Retinal pigment epithelial cell (primary cell): ENCODE measurements around the gene GORASP1.

Experiments
- DNase-seq: peaks from one replicate; pipeline ENCODE4 v3.0.0-alpha.2; 2010; ENCODE audit warnings: low read depth
- H3K4me3 ChIP-seq: 2 replicates; pipeline ENCODE4 v1.5.1; 2011; ENCODE audit warnings: mild to moderate bottlenecking, low read length, control low read depth, moderate library complexity
- TF ChIP-seq, protein P1 (sequence below): conservative IDR thresholded peaks from 2 replicates; pipeline ENCODE4 v1.5.1; 2011; ENCODE audit warnings: low read depth, low read length, control low read depth, inconsistent platforms

The GORASP1 gene

DNA sequence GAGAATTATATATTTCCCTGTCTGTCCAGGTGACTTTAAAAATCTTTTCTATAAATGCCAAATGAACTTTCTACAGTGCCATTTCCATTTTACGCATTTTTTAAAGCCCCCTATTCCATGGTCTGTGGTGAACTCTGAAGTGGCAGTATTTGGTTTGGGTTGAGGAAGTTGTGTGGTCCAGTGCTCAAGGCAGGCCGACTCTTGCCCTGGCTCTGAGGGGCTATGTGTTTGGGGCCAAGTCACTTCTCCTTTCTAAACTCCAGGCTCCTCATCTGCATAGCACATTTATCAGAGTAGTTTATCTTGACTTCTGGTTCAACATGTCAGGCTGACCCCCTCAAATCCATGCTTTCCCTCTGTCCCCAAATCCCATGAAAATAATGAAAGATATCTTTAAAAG is 14.2 kb upstream of the GORASP1 start:
- DNase-seq = no peak
- TF ChIP-seq, protein P1, sequence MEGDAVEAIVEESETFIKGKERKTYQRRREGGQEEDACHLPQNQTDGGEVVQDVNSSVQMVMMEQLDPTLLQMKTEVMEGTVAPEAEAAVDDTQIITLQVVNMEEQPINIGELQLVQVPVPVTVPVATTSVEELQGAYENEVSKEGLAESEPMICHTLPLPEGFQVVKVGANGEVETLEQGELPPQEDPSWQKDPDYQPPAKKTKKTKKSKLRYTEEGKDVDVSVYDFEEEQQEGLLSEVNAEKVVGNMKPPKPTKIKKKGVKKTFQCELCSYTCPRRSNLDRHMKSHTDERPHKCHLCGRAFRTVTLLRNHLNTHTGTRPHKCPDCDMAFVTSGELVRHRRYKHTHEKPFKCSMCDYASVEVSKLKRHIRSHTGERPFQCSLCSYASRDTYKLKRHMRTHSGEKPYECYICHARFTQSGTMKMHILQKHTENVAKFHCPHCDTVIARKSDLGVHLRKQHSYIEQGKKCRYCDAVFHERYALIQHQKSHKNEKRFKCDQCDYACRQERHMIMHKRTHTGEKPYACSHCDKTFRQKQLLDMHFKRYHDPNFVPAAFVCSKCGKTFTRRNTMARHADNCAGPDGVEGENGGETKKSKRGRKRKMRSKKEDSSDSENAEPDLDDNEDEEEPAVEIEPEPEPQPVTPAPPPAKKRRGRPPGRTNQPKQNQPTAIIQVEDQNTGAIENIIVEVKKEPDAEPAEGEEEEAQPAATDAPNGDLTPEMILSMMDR = no peak
- no peak overlapping the region for H3K4me3 ChIP-seq

DNA sequence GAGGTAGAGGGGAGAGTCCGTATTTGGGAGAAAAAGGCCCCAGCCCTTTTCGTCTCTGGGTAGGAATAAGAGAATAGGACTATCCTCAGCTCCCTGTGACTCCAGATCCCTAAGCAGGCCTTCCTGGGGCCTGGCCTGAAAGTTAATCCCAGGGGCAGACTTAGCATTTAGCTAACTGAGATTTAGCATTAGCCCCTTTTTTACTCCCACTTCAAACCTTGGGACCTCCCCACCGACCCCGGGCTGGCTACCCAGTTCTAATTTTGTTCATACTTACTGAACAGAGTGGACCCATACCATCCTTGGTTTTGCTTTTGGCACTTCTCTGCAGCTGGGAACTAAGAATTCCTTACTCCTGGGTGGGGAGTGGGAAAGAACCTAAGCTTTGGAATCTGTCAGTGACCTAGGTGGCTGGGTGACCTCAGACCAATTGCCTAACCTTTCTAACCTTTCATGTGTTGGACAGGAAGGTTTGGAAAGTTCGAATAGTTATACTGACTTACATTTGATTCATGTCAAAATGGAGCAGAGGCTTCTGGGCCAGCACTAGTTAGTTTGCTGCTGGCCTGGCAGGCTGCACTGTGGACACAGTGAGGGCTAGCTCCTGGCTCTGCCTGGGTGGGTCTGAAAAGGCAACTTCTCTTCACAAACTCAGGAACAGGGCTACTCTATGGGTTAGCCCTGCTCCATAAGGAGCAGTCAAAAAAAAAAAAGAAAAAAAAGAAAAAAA is 11.7 kb upstream of the GORASP1 start:
- TF ChIP-seq, protein P1 = no peak
- H3K4me3 ChIP-seq = no peak overlapping the region
- DNase-seq = no peak

DNA sequence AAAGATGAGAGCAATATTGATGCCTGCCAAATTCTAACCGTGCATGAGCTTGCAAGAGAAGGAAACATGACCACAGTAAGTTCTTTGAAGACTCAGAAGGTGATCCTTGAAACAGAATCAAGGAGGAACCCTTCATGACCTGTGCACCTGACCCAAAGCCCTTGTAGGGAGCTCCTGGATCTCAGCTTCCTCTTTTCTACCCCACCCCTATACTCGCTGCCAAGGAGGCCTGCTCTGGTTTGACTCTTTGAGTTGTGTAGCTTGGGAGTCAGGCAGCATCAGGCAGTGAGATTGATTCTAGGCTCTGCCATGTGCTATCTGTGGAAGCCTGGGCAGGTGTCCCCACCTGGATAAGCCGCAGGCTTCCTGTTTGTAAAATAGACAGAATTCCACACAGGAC is 10.7 kb upstream of the GORASP1 start:
- TF ChIP-seq, protein P1 = no peak
- DNase-seq = no peak
- no peak overlapping the region for H3K4me3 ChIP-seq

DNA sequence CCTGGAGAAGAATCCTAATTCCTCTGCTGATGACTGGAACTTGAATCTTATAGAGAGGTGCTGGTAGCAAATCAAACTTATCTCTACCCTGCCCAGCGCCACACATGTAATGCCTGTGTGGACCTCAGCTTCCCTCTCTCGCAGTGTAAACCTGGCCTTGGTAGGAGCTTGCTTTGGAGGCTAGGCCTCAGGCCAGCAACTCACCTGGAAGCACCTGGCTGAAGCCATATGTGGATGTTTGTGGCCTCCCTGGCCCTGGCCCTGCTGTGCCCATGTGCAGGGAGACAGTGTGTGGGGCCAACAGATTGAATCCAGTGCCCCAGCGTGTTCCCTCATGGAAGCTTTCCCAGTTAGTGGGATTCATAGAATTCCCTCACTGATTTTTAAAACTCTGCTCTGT is 8.4 kb upstream of the GORASP1 start:
- TF ChIP-seq, protein P1 = no peak

DNA sequence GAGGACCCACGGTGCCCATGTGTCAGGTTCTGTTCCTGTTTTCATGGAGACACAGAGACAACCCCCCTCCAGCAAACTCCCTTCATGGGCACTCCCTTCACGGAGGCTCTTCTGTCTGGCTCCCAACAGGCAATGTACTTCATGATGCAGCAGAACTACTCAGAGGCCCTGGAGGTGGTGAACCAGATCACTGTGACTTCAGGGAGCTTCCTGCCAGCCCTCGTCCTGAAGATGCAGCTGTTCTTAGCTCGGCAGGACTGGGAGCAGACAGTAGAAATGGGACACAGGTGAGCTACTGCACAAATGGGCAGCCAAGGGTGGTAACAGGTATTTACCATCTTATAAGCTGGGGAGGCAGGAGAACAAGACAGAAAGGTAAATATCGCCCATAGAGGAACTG is 7.0 kb upstream of the GORASP1 start:
- no peak overlapping the region for H3K4me3 ChIP-seq
- TF ChIP-seq, protein P1 = no peak
- DNase-seq = no peak

More for the DNA sequence above, 8.4 kb upstream of the GORASP1 start:
- H3K4me3 ChIP-seq = no peak overlapping the region
- no peak for DNase-seq

DNA sequence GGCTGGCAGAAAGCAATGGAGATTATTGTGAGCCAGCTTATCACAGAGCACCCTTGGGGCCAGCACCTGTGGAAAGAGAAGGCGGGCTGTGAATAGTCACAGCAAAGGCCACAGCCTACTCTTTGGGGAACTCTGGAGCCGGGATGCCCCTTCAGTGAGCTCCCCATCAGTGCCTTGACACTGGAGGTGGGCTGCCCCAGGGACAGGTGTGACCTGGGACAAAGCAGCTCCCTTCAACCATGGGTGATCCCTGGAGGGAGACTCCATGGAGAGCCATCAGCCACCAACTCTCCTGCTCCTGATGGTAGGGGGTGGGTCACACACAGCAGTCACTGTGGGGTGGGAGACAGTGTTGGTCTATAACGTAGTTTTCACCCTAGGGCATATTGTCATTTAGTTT is 5.9 kb upstream of the GORASP1 start:
- H3K4me3 ChIP-seq = no peak overlapping the region
- TF ChIP-seq, protein P1 = no peak
- no peak for DNase-seq

DNA sequence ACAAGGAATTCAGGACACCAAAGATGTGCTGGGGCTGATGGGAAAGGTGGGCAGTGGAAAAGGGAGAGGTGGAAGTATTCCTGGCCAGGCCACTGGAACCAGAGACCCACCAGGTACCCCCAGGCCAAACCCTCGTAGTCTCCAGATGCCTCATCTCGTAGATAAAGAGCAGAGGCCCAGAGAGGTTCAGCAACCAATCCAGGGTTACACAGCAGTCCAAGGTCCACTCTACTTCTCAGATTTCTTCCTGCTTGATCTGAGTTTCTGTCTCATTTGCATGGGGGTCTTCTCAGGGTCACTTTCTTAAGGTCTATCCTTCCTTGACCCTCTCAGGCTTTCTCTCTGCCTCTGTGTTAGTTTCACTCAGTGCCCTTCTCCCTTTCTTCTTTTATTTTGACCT is 5.1 kb upstream of the GORASP1 start:
- no peak overlapping the region for H3K4me3 ChIP-seq
- DNase-seq = no peak
- TF ChIP-seq, protein P1 = no peak
